Measurements from ENCODE around the gene TRAF3.

TRAF3 gene

DNA sequence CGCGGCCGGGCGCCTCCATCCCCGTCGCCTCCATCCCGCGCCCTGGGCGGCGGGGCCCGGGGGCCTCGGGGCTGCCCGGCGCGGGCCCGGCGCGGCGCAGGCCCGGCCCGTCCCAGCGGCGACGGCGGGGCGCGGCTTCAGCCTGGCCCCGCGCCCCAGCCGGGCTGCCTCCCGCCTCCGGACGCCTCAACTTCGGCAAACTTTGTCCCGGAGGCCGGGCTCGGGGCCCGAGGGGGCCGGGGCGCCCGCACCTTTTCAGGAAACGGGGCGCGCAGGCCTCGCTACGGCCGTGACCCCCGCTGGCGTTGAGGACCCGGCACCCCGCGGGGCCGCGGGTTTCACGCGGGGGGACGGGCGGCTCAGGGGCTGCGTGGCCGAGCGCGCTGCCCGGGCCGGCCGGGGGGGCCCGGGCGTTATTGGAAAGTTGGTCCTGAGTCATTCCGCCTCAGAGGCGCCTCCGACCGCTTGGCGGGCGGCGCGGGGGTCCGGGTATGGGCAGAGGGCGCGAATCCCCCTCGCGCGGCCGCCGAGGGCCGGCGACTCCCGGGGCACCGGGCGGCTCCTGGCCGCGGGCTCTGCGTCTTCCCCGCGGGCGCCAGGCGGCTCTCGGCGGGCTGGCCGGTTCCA is 575 bp downstream of the TRAF3 start:
- no peak for DNase-seq (ENCODE audit: low read depth)

DNA sequence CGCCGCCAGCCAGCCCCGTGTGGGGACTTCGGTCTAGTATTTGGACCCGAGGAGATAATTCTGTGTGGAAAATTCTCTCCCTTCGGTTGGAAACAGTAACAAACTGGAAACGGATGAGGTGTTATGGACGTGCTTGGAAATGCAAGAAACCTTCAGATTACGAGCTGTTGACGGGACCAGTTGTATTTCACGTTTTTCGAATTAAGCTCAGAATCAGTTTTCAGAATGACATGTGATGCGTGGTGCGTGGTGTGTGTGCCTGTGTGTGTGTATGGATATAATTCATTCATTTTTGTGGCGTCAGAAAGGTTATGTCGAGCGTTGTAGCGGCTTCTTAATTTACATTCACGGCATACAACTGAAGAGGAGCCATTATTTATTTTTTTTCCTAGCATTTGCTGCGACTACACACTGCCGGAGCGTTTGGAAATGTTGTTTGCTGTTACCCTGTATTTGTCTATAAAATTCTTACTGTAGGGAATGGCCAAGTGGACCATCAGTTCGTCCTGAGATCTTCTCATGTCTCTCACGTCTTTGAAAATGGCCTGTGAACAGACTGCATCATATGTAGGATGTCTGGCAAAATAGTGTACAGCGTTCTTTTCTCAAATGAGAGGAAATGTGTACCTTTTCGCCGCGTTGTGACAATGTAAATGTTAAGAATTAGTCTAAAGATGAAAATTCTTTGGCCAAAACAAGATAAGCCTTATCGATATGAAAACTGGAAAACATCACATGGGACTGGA is 1.3 kb downstream of the TRAF3 start:
- no peak for DNase-seq (ENCODE audit: low read depth)

DNA sequence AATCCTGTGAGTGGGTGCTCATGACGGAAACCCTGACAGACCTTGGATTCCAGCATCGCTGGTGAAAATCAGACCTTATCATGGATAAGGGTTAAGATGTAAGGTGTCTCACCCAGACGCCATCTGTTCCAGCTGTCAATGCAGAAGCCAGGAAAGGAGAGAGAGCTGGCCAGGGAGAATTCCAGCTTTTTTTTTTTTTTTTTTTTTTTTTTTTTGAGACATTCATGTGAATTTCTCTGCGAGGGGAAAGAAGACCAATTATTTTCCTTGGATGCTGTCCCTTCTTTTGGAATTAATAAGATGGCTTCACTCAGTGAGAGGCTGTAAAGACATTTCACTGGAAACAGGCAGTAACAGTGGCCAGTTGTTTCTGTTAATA is 1.8 kb downstream of the TRAF3 start:
- no peak for DNase-seq (ENCODE audit: low read depth)

- DNase-seq (ENCODE audit: low read depth): no peak
Observed at GRCh38 chr14:102779574-102780315, 2.5 kb downstream of the TRAF3 start.

- DNase-seq (ENCODE audit: low read depth): no peak
Observed at GRCh38 chr14:102781063-102781462, 3.8 kb downstream of the TRAF3 start.

DNA sequence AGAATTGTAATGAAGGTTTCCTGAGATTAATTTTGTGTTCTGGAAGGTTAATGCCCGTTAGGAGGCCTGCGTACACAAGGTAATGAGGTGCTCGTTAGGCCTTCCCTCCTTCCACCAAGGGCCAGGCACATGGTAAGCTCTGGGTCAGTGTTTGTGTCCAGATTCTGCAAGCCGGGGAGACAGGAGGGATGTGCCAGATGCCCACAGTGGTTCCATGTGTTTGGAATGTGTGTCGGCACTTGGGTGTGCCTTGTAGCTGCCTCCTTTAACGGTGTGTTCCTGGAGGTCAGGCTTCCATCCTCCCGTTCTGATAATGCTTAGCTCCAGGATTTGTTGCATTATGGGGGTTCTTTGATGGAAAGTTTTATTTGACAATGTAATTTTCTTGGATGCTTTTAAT is 5.7 kb downstream of the TRAF3 start:
- no peak for DNase-seq (ENCODE audit: low read depth)

GRCh38 chr14:102784892-102785594 is 7.8 kb downstream of the TRAF3 start:
- no peak for DNase-seq (ENCODE audit: low read depth)

DNA sequence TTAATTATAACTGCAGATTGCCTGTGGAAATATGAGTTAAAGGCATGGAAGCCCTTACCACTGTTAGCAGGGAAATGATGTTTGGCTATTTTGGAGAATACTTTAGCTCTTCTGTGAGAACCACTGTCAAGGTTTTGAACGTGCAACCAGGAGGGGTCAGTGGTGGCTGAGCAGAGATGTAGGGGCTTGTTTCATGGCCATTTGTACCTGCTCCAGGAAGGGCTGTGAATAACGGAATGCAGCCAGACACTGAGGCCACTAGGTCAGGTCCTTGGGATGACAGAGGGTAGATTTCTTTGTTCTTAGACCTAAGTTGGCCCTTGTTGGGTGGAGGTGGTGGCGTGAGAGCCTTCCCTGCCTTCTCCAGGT is 8.3 kb downstream of the TRAF3 start:
- DNase-seq (ENCODE audit: low read depth): no peak

DNA sequence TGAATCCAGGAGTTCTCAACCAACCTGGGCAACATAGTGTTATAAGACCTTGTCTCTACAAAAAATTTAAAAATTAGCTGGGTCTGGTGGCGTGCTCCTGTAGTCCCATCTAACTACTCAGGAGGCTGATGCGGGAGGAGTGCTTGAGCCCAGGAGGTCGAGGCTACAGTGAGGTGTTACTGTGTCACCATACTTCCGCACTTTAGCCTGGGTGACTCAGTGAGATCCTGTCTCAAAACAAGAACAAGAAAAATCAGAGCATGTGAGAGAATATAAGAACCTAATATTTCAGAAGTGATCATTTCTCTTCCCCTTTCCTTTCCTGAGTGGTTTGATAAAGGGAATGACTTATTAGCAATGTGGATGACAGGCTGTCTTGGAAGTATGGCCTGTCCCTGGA is 9.5 kb downstream of the TRAF3 start:
- DNase-seq (ENCODE audit: low read depth): no peak

- DNase-seq (ENCODE audit: low read depth): no peak
Observed at GRCh38 chr14:102789349-102789748, 12.1 kb downstream of the TRAF3 start.

DNA sequence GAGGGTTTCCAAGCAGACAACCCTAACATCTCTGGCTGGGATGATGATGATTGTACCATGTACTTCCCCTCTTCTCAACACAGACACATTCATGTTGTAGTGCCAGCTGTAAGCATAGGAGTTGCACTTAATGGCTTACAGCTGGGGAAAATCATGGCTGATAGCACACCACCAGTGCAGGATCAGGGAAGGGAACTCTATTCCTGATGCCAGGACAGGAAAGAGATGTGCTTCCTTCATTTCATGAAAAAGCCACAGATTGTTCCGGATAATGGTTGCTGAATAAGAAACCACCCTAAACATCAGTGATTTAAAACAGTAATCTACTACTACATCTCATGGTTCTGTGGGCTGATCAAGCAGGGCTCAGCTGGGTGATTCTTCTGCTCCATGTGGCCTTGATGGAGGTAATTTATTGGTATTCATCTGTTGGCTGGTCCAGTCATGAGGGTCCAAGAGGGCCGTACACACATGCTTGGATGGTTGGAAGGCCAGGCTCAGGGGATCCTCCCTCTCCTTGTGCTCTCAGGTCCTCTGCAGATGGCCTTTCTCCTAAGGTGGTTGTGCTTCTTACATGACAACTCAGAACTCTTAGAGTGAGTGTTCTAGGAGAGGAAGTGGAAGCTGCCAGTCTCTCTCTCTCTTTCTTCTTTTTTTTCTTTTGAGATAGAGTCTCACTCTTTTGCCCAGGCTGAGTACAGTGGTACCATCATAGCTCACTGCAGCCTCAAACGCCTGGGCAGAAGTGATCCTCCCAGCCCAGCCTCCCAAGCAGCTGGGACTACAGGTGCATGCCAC is 16.5 kb downstream of the TRAF3 start:
- no peak for DNase-seq (ENCODE audit: low read depth)

DNA sequence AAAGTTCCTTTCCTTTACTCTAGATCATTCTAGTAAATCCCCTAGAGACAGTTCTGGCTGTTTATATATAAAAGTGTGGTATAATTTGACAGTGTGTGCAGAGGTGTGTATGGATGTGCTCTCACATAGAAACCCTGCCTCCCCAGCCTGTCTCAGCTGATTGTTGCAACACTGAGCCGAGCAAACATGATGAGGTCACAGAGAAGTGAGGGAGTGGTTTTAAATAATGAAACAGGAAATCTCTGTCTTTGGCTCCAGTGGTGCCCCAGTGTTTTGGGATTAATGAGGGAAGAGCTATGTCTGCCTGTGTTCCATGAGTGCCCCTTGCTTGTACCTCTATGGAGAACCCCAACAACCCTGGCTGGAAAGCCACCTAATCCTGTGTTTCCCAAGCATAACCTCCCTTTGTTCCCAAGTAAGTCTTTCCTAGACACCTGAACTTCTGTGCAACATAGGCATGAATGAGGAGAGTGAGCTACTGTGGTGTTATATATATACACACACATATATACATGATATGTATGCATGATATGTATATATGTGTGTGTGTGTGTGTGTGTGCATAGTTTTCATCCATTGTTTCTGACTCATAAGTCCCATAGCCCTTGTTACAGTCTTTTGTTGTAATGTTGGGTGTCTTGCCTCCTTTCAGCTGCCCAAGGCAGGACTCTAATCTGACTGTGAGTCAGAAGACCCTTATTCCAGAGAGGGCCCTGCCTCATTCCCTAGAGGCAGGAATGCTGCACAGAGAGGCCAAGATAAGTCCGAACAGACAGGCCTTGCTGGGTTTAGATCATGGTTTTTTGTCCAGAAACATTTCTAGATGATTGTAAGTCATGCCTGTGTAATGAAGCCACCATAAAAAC is 18.0 kb downstream of the TRAF3 start:
- DNase-seq (ENCODE audit: low read depth): no peak

DNA sequence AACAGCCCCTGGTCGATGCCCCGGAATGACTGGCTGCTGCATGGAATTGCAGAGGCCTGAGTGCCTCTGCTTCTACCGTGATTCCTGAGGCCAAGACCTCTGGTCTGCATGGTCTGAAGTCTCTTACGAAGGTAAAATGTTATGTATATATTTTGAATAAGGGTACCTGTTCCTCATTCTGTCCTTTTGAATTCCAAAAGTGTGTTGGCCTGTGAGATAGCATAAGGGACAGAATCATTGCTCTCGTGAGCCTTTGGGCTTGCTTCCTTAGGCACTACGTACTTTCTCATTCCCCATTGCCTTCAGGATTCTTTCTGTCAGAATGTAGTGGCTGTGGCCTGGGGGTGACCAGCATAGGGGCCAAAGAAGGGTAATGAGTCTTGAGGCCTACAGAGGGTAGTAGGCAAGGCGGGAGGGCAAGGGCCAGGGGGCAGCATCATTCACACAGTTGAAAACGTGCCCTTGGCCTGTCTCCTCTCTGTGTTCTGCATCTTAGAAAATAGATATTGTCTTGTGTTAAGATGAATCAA is 19.5 kb downstream of the TRAF3 start:
- DNase-seq (ENCODE audit: low read depth): no peak

GRCh38 chr14:102798926-102799325 is 21.7 kb downstream of the TRAF3 start:
- DNase-seq (ENCODE audit: low read depth): no peak

GRCh38 chr14:102799684-102800562 is 22.7 kb downstream of the TRAF3 start:
- no peak for DNase-seq (ENCODE audit: low read depth)

- no peak for DNase-seq (ENCODE audit: low read depth)
Observed at GRCh38 chr14:102802834-102803523, 25.7 kb downstream of the TRAF3 start.

- DNase-seq (ENCODE audit: low read depth): no peak
Observed at GRCh38 chr14:102804858-102805257, 27.6 kb downstream of the TRAF3 start.

GRCh38 chr14:102805371-102805891 is 28.2 kb downstream of the TRAF3 start:
- no peak for DNase-seq (ENCODE audit: low read depth)

GRCh38 chr14:102805941-102806340 is 28.7 kb downstream of the TRAF3 start:
- no peak for DNase-seq (ENCODE audit: low read depth)

Measured in T-helper 22 cell (primary cell).